Measurements from ENCODE around the gene CCT6A.
"Not testable (repeated sequence)": the region's sequence is repeated elsewhere in the genome, so short reads cannot be mapped to it uniquely, and the experiment has no call there.

Gene CCT6A

GRCh38 chr7:56105508-56105907, 53.9 kb downstream of the CCT6A start:
- DNase-seq, result peak; percentile 25

- DNase-seq, result peak; percentile 100
Measured at GRCh38 chr7:56106108-56107073, 54.8 kb downstream of the CCT6A start, which contains the start of gene CHCHD2. CHCHD2 (minus strand) TSS chr7:56106476; CDS start chr7:56106413, 63 bp downstream.

GRCh38 chr7:56107954-56108258, 56.3 kb downstream of the CCT6A start:
- DNase-seq, result no peak

- DNase-seq, result peak; percentile 69
Measured at GRCh38 chr7:56110611-56111010, 59.0 kb downstream of the CCT6A start.

- DNase-seq, result not testable (repeated sequence)
Measured at GRCh38 chr7:56112244-56112643, 60.7 kb downstream of the CCT6A start.

All from NCI-H510A (cell line).